Nephron (organoid): ENCODE results near the gene NFATC1.

Source experiments
- H3K27ac Mint-ChIP-seq, 3 experiments: 2 replicates each; pipeline ENCODE4 v1.8.0; 2020; ENCODE audit warnings: mixed read lengths in 3 of 3, mild to moderate bottlenecking in 2 of 3, moderate library complexity in 1 of 3
- H3K27me3 Mint-ChIP-seq: 2 replicates; pipeline ENCODE4 v1.8.0; 2021; ENCODE audit warnings: low read depth, mild to moderate bottlenecking, moderate library complexity, mixed read lengths
- H3K36me3 Mint-ChIP-seq: 2 replicates; pipeline ENCODE4 v1.8.0; 2020; ENCODE audit warnings: low read depth, mixed read lengths
- H3K4me1 Mint-ChIP-seq: 2 replicates; pipeline ENCODE4 v1.8.0; 2020; ENCODE audit warnings: mixed read lengths
- H3K4me3 Mint-ChIP-seq, 3 experiments: 2 replicates each; pipeline ENCODE4 v1.8.0; 2020; ENCODE audit warnings: mild to moderate bottlenecking in 3 of 3, mixed read lengths in 3 of 3, moderate library complexity in 2 of 3
- H3K9me3 Mint-ChIP-seq: 2 replicates; pipeline ENCODE4 v1.8.0; 2020; ENCODE audit warnings: mixed read lengths
- CTCF ChIP-seq, 3 experiments: fragments of 200-600 bp; sonication (generic); IDR thresholded peaks; one replicate each; pipeline ENCODE4 v1.5.0; 2021; ENCODE audit warnings: antibody characterized with exemption in 3 of 3; ENCODE audit not compliant: unreplicated experiment in 3 of 3

Gene NFATC1

GRCh38 chr18:79366177-79367094 lies 29.3 kb upstream of the NFATC1 start:
- H3K4me3 Mint-ChIP-seq = no peak overlapping the region
- peak overlapping the region; percentile 15 to 67 (median 25) for H3K27ac Mint-ChIP-seq
- no peaks in the 10 kb centered on the region for H3K27me3 Mint-ChIP-seq
- peaks cover 66% of the 10 kb centered on the region for H3K36me3 Mint-ChIP-seq
- TF ChIP-seq CTCF (IDR thresholded peaks at IDR 0.05; ENCODE audit: unreplicated experiment in 3 of 3) = no peak
- peaks cover 5% of the 10 kb centered on the region for H3K9me3 Mint-ChIP-seq
- peaks cover 13% of the 10 kb centered on the region for H3K4me1 Mint-ChIP-seq

GRCh38 chr18:79367480-79367879 lies 28.2 kb upstream of the NFATC1 start:
- Mint-ChIP-seq H3K36me3 (peaks cover 63% of the 10 kb centered on the region), H3K27me3 (no peaks in the 10 kb centered on the region), H3K4me1 (peaks cover 13% of the 10 kb centered on the region), H3K27ac (no peak overlapping the region), H3K4me3 (no peak overlapping the region), H3K9me3 (peaks cover 5% of the 10 kb centered on the region)
- no peak for TF ChIP-seq CTCF (IDR thresholded peaks at IDR 0.05; ENCODE audit: unreplicated experiment in 3 of 3)

- Mint-ChIP-seq H3K27ac (no peak overlapping the region), H3K9me3 (peaks cover 5% of the 10 kb centered on the region), H3K4me3 (no peak overlapping the region), H3K27me3 (no peaks in the 10 kb centered on the region), H3K4me1 (peaks cover 13% of the 10 kb centered on the region), H3K36me3 (peaks cover 66% of the 10 kb centered on the region)
- TF ChIP-seq CTCF (IDR thresholded peaks at IDR 0.05; ENCODE audit: unreplicated experiment in 3 of 3) = no peak
Measured at GRCh38 chr18:79367989-79368388, 27.7 kb upstream of the NFATC1 start.

- Mint-ChIP-seq H3K9me3 (no peaks in the 10 kb centered on the region), H3K27ac (no peak overlapping the region), H3K4me1 (peaks cover 13% of the 10 kb centered on the region), H3K4me3 (no peak overlapping the region), H3K36me3 (peaks cover 62% of the 10 kb centered on the region), H3K27me3 (no peaks in the 10 kb centered on the region)
- TF ChIP-seq CTCF (IDR thresholded peaks at IDR 0.05; ENCODE audit: unreplicated experiment in 3 of 3) = no peak
Measured at GRCh38 chr18:79368681-79369080, 27.0 kb upstream of the NFATC1 start.

GRCh38 chr18:79371561-79372121 lies 24.1 kb upstream of the NFATC1 start:
- TF ChIP-seq CTCF (IDR thresholded peaks at IDR 0.05; ENCODE audit: unreplicated experiment in 3 of 3) = no peak
- Mint-ChIP-seq H3K9me3 (no peaks in the 10 kb centered on the region), H3K27ac (no peak overlapping the region), H3K36me3 (peaks cover 49% of the 10 kb centered on the region), H3K27me3 (no peaks in the 10 kb centered on the region), H3K4me3 (no peak overlapping the region), H3K4me1 (peaks cover 1% of the 10 kb centered on the region)
